Measurements from ENCODE around the gene NSFL1C. TPM values are rescaled to one million over a fixed set of nuclear protein-coding genes. Genes with fewer than 3 reads are reported as not detected.
A peak's percentile ranks its signal among the peaks of the same experiment; 100 is the strongest.

Gene NSFL1C
- total and polyA plus RNA-seq, 12 donors: 46.1 to 510 (median 98.9) TPM

DNA sequence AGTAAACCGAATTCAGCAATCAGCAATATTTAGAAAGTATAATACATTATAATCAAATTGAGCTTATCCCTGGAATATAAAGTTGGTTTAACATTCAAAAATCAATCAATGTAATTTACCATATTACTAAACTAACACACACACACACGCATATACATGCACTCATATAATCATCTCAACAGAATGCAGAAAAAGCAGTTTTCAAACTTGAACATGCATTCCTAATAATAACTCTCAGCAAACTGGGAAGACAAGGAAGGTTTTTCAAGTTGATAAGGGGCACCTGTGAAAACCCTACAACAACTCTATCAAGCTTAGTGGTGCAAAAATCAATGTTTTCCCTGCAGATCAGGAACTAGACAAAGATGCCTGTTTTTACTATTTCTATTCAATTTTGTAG, 19.9 kb upstream of the NSFL1C start:
- TF ChIP-seq, protein P1, sequence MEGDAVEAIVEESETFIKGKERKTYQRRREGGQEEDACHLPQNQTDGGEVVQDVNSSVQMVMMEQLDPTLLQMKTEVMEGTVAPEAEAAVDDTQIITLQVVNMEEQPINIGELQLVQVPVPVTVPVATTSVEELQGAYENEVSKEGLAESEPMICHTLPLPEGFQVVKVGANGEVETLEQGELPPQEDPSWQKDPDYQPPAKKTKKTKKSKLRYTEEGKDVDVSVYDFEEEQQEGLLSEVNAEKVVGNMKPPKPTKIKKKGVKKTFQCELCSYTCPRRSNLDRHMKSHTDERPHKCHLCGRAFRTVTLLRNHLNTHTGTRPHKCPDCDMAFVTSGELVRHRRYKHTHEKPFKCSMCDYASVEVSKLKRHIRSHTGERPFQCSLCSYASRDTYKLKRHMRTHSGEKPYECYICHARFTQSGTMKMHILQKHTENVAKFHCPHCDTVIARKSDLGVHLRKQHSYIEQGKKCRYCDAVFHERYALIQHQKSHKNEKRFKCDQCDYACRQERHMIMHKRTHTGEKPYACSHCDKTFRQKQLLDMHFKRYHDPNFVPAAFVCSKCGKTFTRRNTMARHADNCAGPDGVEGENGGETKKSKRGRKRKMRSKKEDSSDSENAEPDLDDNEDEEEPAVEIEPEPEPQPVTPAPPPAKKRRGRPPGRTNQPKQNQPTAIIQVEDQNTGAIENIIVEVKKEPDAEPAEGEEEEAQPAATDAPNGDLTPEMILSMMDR (IDR thresholded peaks at IDR 0.05): no peak
- no peak for TF ChIP-seq POLR2A (IDR thresholded peaks at IDR 0.05)
- DNase-seq: no peak
- no peaks in the 10 kb centered on the region for H3K9me3 ChIP-seq (replicated peaks in 1 of 3)
- intact Hi-C loops (cut with DNase I): no loop called here
- 68 to 86% (median 75%) methylated on average over 2 of the region's 2 CpGs for WGBS, 4 donors
- H3K27ac ChIP-seq: no peak overlapping the region
- peaks cover 7% of the 10 kb centered on the region for H3K27me3 ChIP-seq
- no peaks in the 10 kb centered on the region for H3K36me3 ChIP-seq (replicated peaks in 1 of 2)
- H3K4me3 ChIP-seq: no peak overlapping the region
- no peaks in the 10 kb centered on the region for H3K4me1 ChIP-seq (replicated peaks in 1 of 2)

DNA sequence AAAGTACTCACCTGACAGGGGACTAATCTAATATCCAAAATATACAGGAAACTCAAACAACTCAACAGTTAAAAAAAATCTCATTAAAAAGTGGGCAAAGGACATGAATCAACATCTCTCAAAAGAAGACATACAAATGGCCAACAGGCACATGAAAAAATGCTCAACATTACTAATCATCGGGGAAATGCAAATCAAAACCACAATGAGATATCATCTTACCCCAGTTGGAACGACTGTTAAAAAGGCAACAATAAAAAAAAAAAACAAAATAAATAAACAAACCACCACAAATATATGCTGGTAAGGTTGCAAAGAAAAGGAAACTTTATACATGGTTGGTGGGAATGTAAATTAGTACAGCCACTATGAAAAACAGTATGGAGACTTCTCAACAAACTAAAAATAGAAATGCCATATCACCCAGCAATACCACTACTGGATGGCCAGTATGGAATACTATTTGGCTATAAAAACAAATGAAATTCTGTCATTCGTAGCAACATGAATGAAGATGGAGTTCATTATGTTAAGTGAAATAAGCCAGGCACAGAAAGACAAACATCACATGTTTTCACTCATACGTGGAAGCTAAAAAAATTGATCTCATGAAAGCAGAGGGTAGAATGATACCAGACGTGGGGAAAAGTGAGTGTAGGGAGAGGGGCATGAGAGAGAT, 17.9 kb upstream of the NSFL1C start:
- TF ChIP-seq, protein P1 (IDR thresholded peaks at IDR 0.05): no peak
- no peak for TF ChIP-seq POLR2A (IDR thresholded peaks at IDR 0.05)
- WGBS, 4 donors: 44 to 63% (median 58%) methylated on average over 5 of the region's 5 CpGs
- H3K9me3 ChIP-seq (replicated peaks in 1 of 3): no peaks in the 10 kb centered on the region
- no peak for DNase-seq
- H3K27me3 ChIP-seq: peaks cover 7% of the 10 kb centered on the region
- H3K4me1 ChIP-seq (replicated peaks in 1 of 2): no peaks in the 10 kb centered on the region
- no peaks in the 10 kb centered on the region for H3K36me3 ChIP-seq (replicated peaks in 1 of 2)
- peak overlapping the region in 1 of 4 donors; percentile 15 for H3K4me3 ChIP-seq
- intact Hi-C loops (cut with DNase I): no loop called here
- no peak overlapping the region for H3K27ac ChIP-seq

DNA sequence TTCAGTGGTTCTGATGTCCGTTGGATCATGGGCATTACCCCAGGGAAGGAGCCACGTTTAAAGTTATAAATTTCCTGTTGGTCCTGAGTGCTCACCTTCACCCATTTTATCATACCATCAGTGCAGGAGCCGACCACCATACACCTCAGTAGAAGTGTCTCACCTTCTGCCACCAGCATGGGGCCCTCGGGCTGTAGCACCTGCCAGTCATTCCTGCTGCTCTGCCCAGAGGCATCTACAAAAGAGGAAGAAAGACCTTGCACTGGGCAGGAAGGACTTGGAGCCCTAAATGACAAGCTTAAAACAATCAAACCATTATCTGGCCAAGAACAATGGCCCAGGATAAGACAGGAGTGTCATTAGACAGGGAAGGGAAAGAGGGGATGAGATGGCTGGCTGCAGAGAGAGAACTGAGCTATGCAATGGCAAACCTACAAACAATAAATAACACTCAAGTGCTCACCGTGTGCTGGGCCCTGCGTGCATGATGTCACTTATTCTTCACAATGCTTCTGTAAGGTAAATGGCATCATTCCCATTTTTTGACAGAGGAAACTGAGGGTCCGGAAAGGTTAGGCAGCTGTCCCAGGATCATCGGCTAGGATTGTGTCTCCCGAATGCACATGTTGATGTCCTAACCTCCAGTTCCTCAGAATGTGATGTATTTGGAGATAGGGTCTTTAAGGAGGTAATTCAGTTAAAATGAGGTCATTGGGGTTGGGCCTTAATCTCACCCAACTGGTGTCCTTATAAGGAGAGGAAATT, 13.4 kb upstream of the NSFL1C start:
- 69 to 74% (median 72%) methylated on average over 9 of the region's 9 CpGs for WGBS, 4 donors
- DNase-seq: no peak

DNA sequence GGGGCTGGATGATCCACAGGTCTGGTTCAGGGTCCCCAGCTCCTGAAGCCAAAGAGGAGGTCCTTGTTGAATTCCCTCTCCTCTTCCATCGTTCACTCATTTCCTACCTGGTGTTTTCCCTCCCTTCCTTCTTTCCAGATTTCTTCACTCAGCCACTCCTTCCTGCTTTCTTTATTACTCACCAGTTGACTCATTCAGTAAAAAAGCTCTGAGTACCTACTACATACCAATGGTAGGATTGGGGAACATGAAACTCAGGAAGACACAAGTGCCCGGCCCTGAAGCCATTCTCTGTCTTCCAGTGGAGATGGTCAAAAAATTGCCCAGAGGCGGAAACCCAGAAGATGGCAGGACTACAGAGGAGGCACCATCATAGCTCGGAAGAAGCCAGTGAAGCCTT, 11.9 kb upstream of the NSFL1C start:
- no peak for DNase-seq
- no peak for TF ChIP-seq POLR2A (IDR thresholded peaks at IDR 0.05)
- TF ChIP-seq, protein P1 (IDR thresholded peaks at IDR 0.05): no peak
- intact Hi-C loops (cut with DNase I): no loop called here
- H3K9me3 ChIP-seq (replicated peaks in 1 of 3): no peaks in the 10 kb centered on the region
- no peak overlapping the region for H3K4me3 ChIP-seq
- WGBS, 4 donors: 63 to 76% (median 69%) methylated on average over 4 of the region's 4 CpGs
- no peaks in the 10 kb centered on the region for H3K36me3 ChIP-seq (replicated peaks in 1 of 2)
- H3K27me3 ChIP-seq: peaks cover 2% of the 10 kb centered on the region
- no peak overlapping the region for H3K27ac ChIP-seq
- H3K4me1 ChIP-seq (replicated peaks in 1 of 2): no peaks in the 10 kb centered on the region

More for the DNA sequence above, 13.4 kb upstream of the NSFL1C start:
- no peaks in the 10 kb centered on the region for H3K4me1 ChIP-seq (replicated peaks in 1 of 2)
- H3K27ac ChIP-seq: no peak overlapping the region
- H3K9me3 ChIP-seq (replicated peaks in 1 of 3): no peaks in the 10 kb centered on the region
- no peaks in the 10 kb centered on the region for H3K36me3 ChIP-seq (replicated peaks in 1 of 2)
- peaks cover 7% of the 10 kb centered on the region for H3K27me3 ChIP-seq
- TF ChIP-seq, protein P1 (IDR thresholded peaks at IDR 0.05): no peak
- no peak overlapping the region for H3K4me3 ChIP-seq
- intact Hi-C loops (cut with DNase I): no loop called here
